GM23338 (cell line): ENCODE results near the gene PARD3. TPM values are rescaled to one million over a fixed set of nuclear protein-coding genes. Genes with fewer than 3 reads are reported as not detected.

Experiments used
- ATAC-seq: fragments of 200-7000 bp; cut with Tn5 transposase; 3 replicates; pipeline ENCODE4 v1.9.1; 2020
- DNase-seq: peaks from one replicate; pipeline ENCODE4 v3.0.0-alpha.2; 2015; ENCODE audit warnings: low spot score
- H2AFZ ChIP-seq: fragments of 200-600 bp; sonication (generic); 2 replicates; pipeline ENCODE4 v1.8.0; 2016; ENCODE audit warnings: antibody characterized with exemption, mild to moderate bottlenecking, moderate library complexity
- H3F3A ChIP-seq: fragments of 200-600 bp; sonication (generic); replicated peaks from 2 replicates; pipeline ENCODE4 v1.8.0; 2017; ENCODE audit warnings: antibody characterized with exemption, mixed run types, low read depth
- H3K27ac ChIP-seq: fragments of 200-600 bp; sonication (generic); 2 replicates; pipeline ENCODE4 v1.6.1; 2016; ENCODE audit warnings: low read depth
- H3K27me3 ChIP-seq: fragments of 200-600 bp; sonication (generic); 2 replicates; pipeline ENCODE4 v1.8.0; 2016; ENCODE audit warnings: mild to moderate bottlenecking, mixed run types, moderate library complexity; ENCODE audit not compliant: insufficient read depth
- H3K36me3 ChIP-seq: fragments of 200-600 bp; sonication (generic); 2 replicates; pipeline ENCODE4 v1.8.0; 2016; ENCODE audit warnings: mild to moderate bottlenecking; ENCODE audit not compliant: insufficient read depth
- H3K4me1 ChIP-seq: fragments of 200-600 bp; sonication (generic); 2 replicates; pipeline ENCODE4 v1.8.0; 2016; ENCODE audit warnings: mild to moderate bottlenecking, moderate library complexity; ENCODE audit not compliant: insufficient read depth
- H3K4me2 ChIP-seq: fragments of 200-600 bp; sonication (generic); 2 replicates; pipeline ENCODE4 v1.7.1; 2017; ENCODE audit warnings: mixed run types
- H3K4me3 ChIP-seq: fragments of 200-600 bp; sonication (generic); 2 replicates; pipeline ENCODE4 v1.6.1; 2016; ENCODE audit warnings: mixed run types
- H3K79me2 ChIP-seq: fragments of 200-600 bp; sonication (generic); replicated peaks from 2 replicates; pipeline ENCODE4 v1.8.0; 2017; ENCODE audit warnings: mild to moderate bottlenecking; ENCODE audit not compliant: insufficient read depth
- H3K9me2 ChIP-seq: fragments of 200-600 bp; sonication (generic); 2 replicates; pipeline ENCODE4 v1.8.0; 2017; ENCODE audit not compliant: insufficient read depth
- H4K20me1 ChIP-seq: fragments of 200-600 bp; sonication (generic); replicated peaks from 2 replicates; pipeline ENCODE4 v1.8.0; 2017; ENCODE audit warnings: mild to moderate bottlenecking; ENCODE audit not compliant: insufficient read depth
- H3K27ac Mint-ChIP-seq: 2 replicates; pipeline ENCODE4 v1.8.0; 2020; ENCODE audit warnings: inconsistent platforms, mild to moderate bottlenecking, moderate library complexity, mixed read lengths
- H3K27me3 Mint-ChIP-seq: 3 replicates; pipeline ENCODE4 v1.8.0; 2022; ENCODE audit warnings: low read depth, mild to moderate bottlenecking, moderate library complexity, mixed read lengths, inconsistent platforms; ENCODE audit not compliant: insufficient read depth, poor library complexity
- H3K36me3 Mint-ChIP-seq: 3 replicates; pipeline ENCODE4 v1.8.0; 2021; ENCODE audit warnings: low read depth, mild to moderate bottlenecking, inconsistent platforms, moderate library complexity, mixed read lengths
- H3K4me1 Mint-ChIP-seq: 3 replicates; pipeline ENCODE4 v1.8.0; 2020; ENCODE audit warnings: mild to moderate bottlenecking, inconsistent platforms, mixed read lengths
- H3K4me3 Mint-ChIP-seq: 3 replicates; pipeline ENCODE4 v1.8.0; 2021; ENCODE audit warnings: moderate library complexity, mild to moderate bottlenecking, inconsistent platforms, mixed read lengths
- H3K9me3 Mint-ChIP-seq: 3 replicates; pipeline ENCODE4 v1.8.0; 2020; ENCODE audit warnings: moderate library complexity, mild to moderate bottlenecking, inconsistent platforms, mixed read lengths
- CREB1 ChIP-seq: fragments of 250-450 bp; sonication (Bioruptor Pico); IDR thresholded peaks from 2 replicates; pipeline ENCODE4 v1.5.0; 2020; ENCODE audit warnings: low read depth, mild to moderate bottlenecking, moderate library complexity
- CTCF ChIP-seq, 2 experiments: fragments of 200-600 bp in 1 of 2; sonication (generic) in 1 of 2; conservative IDR thresholded peaks; 2 replicates each; pipeline versions ENCODE4 v1.5.1 to v1.6.1; 2016 to 2017; ENCODE audit warnings: antibody characterized with exemption in 2 of 2, low read depth in 2 of 2, mild to moderate bottlenecking in 2 of 2, moderate library complexity in 1 of 2
- ETS1 ChIP-seq: IDR thresholded peaks from 2 replicates; pipeline ENCODE4 v1.6.1; 2016; ENCODE audit warnings: antibody characterized with exemption
- EZH2 ChIP-seq: fragments of 200-600 bp; sonication (generic); IDR thresholded peaks from one replicate; pipeline ENCODE4 v1.8.0; 2017; ENCODE audit warnings: antibody characterized with exemption, mild to moderate bottlenecking, low read depth; ENCODE audit not compliant: unreplicated experiment
- EZH2phosphoT487 ChIP-seq: fragments of 200-600 bp; sonication (generic); IDR thresholded peaks from one replicate; pipeline ENCODE4 v1.8.1; 2018; ENCODE audit warnings: antibody characterized with exemption; ENCODE audit not compliant: unreplicated experiment
- JUNB ChIP-seq: IDR thresholded peaks from one replicate; pipeline ENCODE4 v1.6.1; 2016; ENCODE audit warnings: antibody characterized with exemption; ENCODE audit not compliant: unreplicated experiment
- NANOG ChIP-seq: IDR thresholded peaks from 2 replicates; pipeline ENCODE4 v1.6.1; 2016; ENCODE audit warnings: antibody characterized with exemption, borderline replicate concordance
- POLR2AphosphoS5 ChIP-seq: IDR thresholded peaks from 2 replicates; pipeline ENCODE4 v1.6.1; 2016; ENCODE audit warnings: antibody characterized with exemption, low read depth
- REST ChIP-seq: IDR thresholded peaks from one replicate; pipeline ENCODE4 v1.6.1; 2018; ENCODE audit warnings: antibody characterized with exemption; ENCODE audit not compliant: unreplicated experiment
- STAT1 ChIP-seq: IDR thresholded peaks from one replicate; pipeline ENCODE4 v1.6.1; 2016; ENCODE audit warnings: antibody characterized with exemption; ENCODE audit not compliant: unreplicated experiment
- ZNF114 ChIP-seq: fragments of 250-450 bp; sonication (Bioruptor Pico); IDR thresholded peaks from 2 replicates; pipeline ENCODE4 v1.5.0; 2020; ENCODE audit warnings: mild to moderate bottlenecking, moderate library complexity
- polyA plus RNA-seq: library from polyadenylated mRNA; unstranded; fragments of >200 nt; fragmentation: Nextera tagmentation; extraction: Ambion mirVana; gene quantifications from 2 replicates; pipeline ENCODE4 v1.2.1, GENCODE V29; 2016
- total RNA-seq: library from RNA; depleted of rRNA; stranded (reverse); fragments of >200 nt; shearing (Covaris generic); gene quantifications from 2 replicates; pipeline ENCODE4 v1.2.3, GENCODE V29; 2014

The PARD3 gene
- total and polyA plus RNA-seq, 2 experiments from 2014 or later: 30.2 to 51.4 TPM

GRCh38 chr10:34251177-34251576 lies 563.9 kb downstream of the PARD3 start (continued):
- TF ChIP-seq ZNF114 (CRISPR knock-in tag) (no peak), STAT1 (no peak), EZH2 (no peak), EZH2phosphoT487 (no peak)

GRCh38 chr10:34250722-34251121 lies 564.4 kb downstream of the PARD3 start:
- Histone ChIP-seq H3F3A (no peaks in the 10 kb centered on the region), H3K4me3 (no peak overlapping the region), H3K36me3 (no peaks in the 10 kb centered on the region), H4K20me1 (no peaks in the 10 kb centered on the region), H3K27ac (no peak overlapping the region), H3K27me3 (no peaks in the 10 kb centered on the region), H3K4me2 (no peak overlapping the region), H3K9me2 (no peaks in the 10 kb centered on the region), H2AFZ (no peak overlapping the region), H3K79me2 (no peaks in the 10 kb centered on the region), H3K4me1 (peaks cover 24% of the 10 kb centered on the region)
- H3K27ac Mint-ChIP-seq: no peak overlapping the region
- H3K36me3 Mint-ChIP-seq: no peaks in the 10 kb centered on the region
- ATAC-seq (no peak), DNase-seq (no peak)
- peaks cover 28% of the 10 kb centered on the region for H3K4me1 Mint-ChIP-seq
- H3K27me3 Mint-ChIP-seq: no peaks in the 10 kb centered on the region
- TF ChIP-seq JUNB (no peak), POLR2AphosphoS5 (no peak), EZH2 (no peak), CREB1 (CRISPR knock-in tag) (no peak), ZNF114 (CRISPR knock-in tag) (no peak), ETS1 (no peak), NANOG (no peak), REST (no peak)
- H3K9me3 Mint-ChIP-seq: no peaks in the 10 kb centered on the region
- no peak overlapping the region for H3K4me3 Mint-ChIP-seq

- Histone ChIP-seq H3K79me2 (no peaks in the 10 kb centered on the region), H3K4me3 (no peak overlapping the region), H3K4me2 (no peak overlapping the region), H2AFZ (no peak overlapping the region), H3F3A (no peaks in the 10 kb centered on the region), H3K9me2 (no peaks in the 10 kb centered on the region), H4K20me1 (no peaks in the 10 kb centered on the region), H3K4me1 (peaks cover 13% of the 10 kb centered on the region), H3K36me3 (no peaks in the 10 kb centered on the region), H3K27me3 (no peaks in the 10 kb centered on the region), H3K27ac (no peak overlapping the region)
- H3K9me3 Mint-ChIP-seq: no peaks in the 10 kb centered on the region
- TF ChIP-seq CTCF (conservative IDR thresholded peaks at IDR 0.05; ENCODE audit: low read depth in 2 of 2): peak; percentile 48 to 63
- no peak for TF ChIP-seq CREB1 (CRISPR knock-in tag)
- DNase-seq: peak; percentile 63
- H3K4me3 Mint-ChIP-seq: no peak overlapping the region
- ATAC-seq: peak; percentile 77
- no peaks in the 10 kb centered on the region for H3K27me3 Mint-ChIP-seq
- peaks cover 19% of the 10 kb centered on the region for H3K4me1 Mint-ChIP-seq
- no peaks in the 10 kb centered on the region for H3K36me3 Mint-ChIP-seq
- no peak overlapping the region for H3K27ac Mint-ChIP-seq
Observed at GRCh38 chr10:34249634-34250033, 565.5 kb downstream of the PARD3 start.
